ENCODE data around the gene SLAMF6.

Gene SLAMF6

DNA sequence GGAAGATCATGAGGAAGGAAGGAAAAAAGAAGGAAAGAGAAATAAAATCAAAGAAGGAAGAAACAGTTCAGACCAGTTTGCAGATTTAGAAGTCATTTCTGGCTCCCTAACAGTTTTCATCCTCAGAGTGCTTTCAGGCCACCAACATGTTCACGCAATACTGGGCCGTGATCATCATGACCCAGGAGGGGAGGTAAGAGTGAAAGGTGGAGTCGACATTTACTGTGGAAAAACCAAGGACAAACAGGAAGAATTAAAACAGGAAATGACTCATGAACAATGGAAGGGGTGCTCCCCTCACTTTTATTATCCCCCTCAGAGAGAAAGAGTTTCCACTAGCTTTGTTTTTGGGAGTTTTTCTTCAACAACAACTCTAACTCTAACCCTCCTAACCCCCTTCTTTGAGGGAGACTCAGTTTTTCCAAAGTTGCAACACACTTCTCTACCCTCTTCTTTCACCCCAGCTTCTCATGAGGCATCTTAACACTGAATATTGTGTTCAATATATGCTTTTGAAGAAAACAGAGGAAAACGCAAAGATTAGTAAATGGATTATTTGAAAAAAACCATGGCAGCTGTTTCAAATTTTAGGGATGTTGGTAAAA is 62.3 kb downstream of the SLAMF6 start:
- no peak for DNase-seq

DNA sequence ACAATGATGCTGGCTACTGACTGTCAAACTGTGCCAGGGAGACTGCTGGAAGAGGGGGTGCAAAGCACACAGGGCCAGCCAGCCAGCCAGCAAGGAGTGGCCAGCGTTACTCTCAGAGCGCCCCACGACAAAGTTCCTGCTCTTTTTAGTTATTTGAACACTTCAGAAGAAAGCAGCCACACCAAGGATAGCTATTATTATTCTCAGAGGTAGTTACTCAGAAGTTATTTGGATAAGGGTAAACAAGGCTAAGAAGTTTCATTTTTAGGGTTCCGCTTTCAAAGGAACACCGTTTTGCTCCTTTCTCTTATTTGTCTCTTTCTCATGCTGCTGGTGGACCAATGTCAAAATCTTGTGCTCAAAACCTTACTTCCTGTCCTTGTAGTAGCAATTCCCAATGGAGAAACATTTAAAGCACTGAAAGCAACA is 62.8 kb downstream of the SLAMF6 start:
- DNase-seq: no peak

DNA sequence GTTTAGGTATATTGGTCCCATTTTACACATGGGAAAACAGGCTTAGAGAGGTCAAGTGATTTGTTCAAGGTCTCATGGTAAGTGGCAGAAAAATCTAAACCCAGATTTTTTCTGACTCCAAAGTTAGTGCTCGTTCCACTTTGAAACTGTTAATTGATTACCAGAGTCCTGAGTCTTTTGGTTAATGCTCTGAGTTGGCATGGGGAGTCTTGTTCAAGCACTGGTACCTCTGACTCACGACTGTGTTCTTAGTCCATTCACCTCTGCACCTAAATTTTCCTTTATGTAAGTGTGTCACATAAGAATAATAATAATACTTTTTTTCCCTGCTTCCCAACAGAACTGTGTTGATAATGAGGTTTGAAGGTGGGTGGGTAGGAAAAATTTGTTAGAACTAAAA is 63.4 kb downstream of the SLAMF6 start:
- no peak for DNase-seq

DNA sequence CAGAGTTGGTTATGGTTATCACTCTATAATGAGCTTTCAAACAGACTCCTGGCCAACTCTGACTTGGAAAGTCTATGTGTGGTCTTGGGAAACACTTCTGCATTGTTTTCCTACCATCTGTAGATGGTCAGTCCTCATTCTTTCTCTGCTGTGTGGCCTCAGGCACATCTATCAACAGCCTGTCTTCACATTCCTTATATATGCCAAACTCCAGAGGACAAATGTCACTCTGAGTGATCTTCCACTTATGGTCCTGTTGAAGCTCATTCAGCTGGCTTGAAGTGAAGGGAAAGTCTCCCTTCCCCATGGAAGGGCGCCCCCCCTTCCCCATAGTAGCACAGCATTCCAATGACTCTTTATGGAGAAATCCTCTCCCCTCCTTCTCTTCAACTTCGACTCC is 64.0 kb downstream of the SLAMF6 start:
- no peak for DNase-seq

DNA sequence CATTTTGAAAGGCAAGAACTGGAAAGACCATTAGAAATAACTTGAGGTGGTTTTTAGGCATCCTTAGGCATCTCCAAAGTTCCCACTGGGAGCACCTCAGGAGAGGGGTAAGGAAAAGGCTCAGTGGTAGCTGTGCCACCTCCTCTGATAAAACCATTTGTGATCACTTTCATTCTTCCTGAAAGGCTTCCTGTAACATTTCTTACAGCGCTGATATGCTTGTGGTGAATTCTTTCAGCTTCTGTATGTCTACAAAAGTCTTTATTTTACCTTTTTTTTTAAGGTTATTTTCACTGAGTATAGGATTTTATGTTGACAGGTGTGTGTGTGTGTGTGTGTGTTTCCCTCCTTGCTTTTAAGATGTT is 67.9 kb downstream of the SLAMF6 start:
- DNase-seq: no peak

DNA sequence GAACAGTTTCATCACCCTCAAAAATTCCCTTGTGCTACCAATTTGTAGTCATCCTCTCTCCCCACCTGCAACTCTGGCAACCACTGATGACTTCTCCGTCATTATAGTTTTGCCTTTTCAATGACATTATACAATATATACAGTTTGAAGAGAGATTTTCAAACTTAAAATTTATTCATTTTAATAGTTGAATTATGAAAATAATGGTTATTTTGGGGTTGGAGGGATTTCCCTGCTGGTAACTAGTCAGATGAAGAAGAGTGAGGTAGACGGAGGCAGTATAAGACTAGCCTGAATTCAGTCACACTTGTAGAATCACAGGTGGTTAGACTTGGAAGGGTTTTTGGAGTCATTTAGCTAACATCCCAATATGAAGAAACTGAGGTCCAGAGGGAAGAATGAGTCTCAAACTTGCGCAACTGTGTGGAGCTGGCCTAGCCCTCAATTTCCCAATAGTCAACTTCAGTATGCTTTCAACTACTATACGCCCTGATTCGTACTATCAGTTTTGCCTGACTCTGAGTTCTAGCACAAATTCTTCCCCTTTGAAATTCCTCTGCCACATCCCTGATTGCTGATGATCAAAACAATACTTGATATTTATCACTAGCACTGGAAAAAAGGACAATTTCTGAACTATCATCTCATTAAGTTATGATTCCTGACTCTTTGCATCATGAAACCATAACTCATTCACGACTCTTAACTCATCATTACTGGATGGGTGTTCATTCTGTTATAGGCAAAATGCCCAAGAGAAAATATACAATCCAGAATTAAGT is 68.5 kb downstream of the SLAMF6 start:
- no peak for DNase-seq

DNA sequence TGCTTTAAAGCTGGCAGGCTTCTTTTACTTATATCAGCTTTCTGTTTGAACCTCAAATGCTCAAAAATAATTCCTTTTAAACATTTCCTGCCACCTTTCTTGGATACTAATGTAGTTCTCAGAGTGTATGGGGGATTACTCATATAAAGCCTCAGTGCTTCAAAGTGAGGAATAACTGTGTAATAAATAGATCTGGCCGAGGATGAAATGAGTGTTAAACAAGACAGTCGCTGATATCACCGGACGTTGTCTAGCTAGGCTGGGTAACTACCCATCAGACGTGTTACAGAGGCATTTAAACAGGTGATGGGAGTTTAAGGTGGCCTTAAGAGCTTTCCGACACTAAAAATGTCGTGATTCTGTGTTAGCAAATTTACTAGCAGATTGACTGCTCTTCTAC is 69.6 kb downstream of the SLAMF6 start:
- DNase-seq: no peak

DNA sequence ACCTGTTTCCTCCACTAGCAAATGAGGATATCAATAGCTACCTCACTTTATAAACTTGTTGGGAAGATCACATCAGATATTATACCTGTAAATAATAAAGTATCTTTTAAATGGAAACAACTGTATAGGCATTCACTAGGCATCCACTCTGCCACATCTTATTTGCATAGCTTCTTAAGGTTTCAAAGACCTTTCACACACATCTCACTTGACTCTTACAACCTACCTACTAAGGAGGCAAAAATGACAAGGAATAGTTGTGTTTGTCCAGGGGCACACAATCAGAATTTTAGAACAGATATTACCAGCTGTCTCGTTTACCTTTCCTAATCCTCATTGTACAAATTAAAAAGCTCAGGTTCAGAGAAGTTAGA is 71.2 kb downstream of the SLAMF6 start:
- no peak for DNase-seq

DNA sequence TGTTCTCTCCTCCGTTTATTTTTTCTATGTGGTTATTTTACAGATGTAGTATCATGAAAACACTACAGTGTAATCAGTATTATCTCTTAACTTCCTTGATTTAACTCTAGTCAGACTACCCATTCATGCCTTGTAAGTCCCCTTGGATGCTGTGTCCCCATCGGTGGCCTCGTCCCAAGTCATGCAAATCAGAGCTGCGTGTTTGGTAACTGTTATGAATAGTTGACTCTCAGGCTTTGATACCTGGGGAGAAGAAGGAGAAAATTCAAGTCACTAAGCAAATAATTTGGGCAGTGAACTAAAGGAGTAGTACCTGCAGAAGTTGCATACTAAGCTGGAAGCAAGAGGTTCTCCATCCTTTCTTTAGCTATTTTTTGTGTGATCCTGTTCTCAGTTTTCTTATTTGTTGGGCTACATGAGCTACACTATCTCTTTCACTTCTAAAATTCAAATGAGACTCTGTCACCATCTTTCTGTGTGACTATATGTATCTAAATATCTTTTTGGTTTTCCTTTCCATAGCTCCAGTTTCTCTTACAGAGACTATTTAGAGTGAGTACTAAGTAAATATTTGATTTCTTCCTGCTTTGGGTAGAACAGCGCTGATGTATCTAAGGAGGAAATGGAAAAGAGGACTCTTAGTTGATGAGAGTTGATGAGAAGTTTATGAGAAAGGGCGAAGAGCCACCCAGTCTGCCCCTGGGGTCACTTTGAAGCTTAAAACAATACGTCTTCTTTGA is 71.8 kb downstream of the SLAMF6 start:
- no peak for DNase-seq

DNA sequence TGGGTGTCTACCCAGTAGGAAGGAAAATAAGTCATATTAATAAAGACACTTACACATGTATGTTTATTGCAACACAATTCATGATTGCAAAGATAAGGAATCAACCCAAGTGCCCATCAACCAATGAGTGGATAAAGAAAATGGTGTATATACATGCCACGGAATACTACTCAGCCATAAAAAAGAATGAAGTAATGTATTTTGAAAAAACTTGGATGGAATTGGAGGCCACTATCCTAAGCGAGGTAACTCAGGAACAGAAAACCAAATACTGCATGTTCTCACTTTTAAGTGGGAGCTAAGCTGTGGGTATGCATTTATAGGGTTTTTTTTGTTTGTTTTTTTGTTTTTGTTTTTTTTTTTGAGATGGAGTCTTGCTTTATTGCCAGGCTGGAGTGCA is 73.6 kb downstream of the SLAMF6 start:
- no peak for DNase-seq

DNA sequence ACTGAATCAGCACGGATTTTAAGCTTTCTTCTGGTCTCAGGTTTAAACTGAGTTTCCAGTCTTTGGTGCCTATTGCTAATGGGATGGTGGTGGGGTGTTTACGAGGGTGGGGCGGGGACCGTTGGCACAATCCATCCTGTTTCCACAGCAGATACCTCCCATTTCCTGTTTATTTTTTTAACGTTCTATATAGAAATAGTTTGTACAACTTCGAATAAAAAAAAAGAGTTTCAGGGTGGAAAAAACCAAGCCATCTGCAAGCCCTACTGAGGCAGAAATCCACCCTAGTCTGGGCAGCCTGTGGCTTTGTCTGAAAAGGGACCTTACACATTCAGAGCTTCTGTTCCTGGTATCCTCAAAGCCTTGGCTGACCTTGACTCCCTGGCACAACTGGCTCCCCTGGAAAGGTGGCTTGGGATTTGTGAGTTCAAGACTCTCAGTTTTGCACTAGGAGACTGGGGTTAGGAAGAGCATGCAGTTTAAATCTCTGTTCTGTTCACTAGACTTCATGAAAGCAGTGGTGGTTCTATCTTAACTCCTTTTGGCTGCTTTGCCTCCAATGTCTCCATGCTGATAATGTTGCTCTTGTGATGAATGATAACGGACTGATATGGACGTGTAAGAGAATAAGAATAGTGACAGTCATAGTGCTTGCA is 76.0 kb downstream of the SLAMF6 start:
- DNase-seq: no peak

DNA sequence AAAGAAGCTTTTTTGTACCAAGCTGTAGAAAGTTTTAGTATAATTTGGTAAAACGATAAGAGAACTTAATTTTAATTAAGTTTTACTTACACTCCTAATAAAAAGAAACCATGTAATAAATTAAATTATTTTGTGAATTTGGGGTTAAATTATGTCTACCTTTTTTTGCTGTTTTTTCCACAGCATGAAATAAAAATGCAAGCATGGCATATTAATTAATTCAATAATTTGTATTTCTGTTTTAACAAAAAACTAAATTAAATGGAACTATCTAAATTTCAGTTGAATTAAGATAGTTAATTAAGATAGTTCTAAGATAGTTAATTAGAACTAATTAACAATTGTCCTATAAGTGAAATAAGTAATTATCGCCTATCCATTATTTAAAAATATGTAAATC is 83.3 kb downstream of the SLAMF6 start:
- no peak for DNase-seq

DNA sequence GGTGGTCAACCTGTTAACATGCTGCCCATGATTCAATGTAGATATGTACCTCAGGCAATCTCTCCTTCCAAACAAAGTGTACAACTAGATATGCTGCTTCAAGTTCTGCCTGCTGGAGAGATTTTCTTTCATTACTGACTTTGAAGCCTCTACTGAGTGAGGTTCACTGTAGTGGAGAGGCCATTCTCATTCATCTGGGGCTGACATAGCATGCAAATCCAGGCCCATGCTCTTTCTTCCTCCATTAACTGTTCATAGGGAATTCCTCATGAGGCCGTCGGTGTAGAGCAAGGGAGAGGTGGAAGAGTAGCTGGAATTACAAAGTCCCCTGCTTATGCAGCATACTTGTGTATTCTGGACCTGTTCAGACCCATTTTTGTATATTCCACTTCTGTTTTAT is 84.1 kb downstream of the SLAMF6 start:
- no peak for DNase-seq

DNA sequence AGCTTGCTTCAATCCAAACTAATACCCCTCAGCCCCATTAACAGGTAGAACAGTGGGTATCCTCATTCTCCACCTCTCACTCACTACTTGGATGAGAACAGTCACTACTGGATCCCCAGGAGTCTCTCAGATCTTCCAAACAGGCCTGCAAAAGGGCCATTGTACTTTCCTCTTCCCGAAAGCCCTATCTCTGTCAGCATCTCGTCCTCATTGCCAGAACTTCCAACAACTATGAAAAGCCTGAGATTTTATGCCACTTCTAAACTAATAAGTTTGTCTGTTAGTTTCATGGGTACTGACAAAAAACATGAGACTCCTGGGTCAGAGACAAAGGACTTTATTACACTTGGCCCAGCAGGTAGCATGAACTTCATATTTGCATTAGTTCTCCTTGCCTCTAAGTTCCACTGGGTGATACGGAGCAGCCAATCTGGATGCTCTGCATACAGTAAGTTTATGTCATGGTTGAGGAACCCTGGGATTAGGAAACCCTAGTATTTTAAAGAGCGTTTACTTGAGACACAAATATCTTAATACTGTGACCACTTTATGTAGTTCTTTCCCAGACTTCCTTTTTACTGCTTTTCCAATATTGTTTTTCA is 84.6 kb downstream of the SLAMF6 start:
- DNase-seq: no peak

DNA sequence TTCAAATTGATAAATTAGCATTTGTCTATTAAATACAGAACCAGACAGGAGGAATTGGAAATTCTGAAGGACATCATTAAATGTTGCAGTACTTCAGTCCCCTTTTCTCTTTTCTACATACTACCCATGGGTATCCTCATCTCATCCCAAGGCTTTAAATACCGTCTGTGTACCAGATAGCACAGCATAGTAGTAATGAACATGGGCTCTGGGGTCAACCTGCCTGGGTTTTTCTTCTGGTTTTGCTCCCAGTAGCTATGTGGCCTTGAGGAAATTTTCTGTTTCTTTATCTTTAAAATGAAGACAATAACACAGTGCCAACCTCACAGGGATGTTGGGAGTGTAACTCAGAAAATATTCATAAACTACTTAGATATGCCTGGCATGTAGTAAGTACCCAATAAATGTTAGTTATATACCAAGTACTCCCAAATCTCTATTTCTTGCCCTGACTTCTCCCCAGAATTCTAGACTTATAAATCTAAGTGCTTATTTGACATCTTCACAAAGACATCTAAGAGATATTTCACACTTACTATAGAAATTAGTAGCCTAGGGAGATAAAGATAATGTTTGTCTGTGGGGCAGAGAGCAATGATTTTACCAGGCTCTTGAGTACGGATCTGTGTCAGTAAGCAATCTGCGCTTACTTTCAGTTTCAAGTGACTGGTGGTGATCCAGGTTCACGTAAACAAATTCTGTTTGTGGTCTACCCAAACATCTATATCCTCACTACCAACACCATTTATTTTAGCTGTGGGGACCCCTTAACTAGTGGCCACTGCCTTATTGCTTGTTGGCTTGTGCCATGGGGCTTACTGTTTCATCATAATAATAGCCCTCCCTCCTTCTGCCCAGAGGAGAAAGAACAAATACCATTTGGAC is 85.4 kb downstream of the SLAMF6 start:
- DNase-seq: no peak

DNA sequence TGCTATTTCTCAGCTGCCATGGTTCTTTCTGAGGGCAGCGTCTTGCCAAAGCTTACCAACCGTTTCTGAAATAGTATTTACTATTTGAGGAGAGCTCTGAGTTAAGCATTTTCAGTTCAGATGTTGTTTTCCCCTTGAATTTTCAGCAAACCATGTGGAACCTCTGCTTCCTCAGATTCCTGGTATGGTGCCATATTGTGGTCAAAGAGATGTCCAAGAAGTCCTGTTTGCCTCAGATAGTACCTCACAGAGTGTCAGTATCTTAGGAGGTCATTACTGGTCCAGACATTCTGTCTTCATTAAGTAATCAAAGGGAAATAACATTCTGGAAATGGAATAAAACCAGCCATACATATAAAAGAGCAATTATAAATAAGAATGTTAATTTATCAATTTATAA is 86.1 kb downstream of the SLAMF6 start:
- DNase-seq: no peak

All from left hindlimb (tissue), 1 donor.